Neural cell (in vitro differentiated cells): ENCODE measurements around the gene CIAPIN1. TPM values are rescaled to one million over a fixed set of nuclear protein-coding genes. Genes with fewer than 3 reads are reported as not detected.

ENCODE experiments used
- H2AFZ ChIP-seq: fragments of 200-600, 300-800 bp; sonication (generic), shearing (Covaris generic); 2 replicates; pipeline ENCODE4 v1.6.0; 2014; ENCODE audit warnings: low read depth, mild to moderate bottlenecking, antibody characterized with exemption, low read length, moderate library complexity
- H3F3A ChIP-seq: fragments of 200-600 bp; shearing (Covaris generic); 2 replicates; pipeline ENCODE4 v1.6.1; 2016; ENCODE audit warnings: mild to moderate bottlenecking, moderate library complexity, mixed read lengths, antibody characterized with exemption, low read length; ENCODE audit not compliant: insufficient read depth, poor library complexity, severe bottlenecking
- H3K27ac ChIP-seq: fragments of 200-600, 300-800 bp; sonication (generic), shearing (Covaris generic); 2 replicates; pipeline ENCODE4 v1.5.1; 2014; ENCODE audit warnings: mild to moderate bottlenecking, low read length, moderate library complexity
- H3K27me3 ChIP-seq: fragments of 300-800, 200-600 bp; sonication (generic), shearing (Covaris generic); 2 replicates; pipeline ENCODE4 v1.6.0; 2014; ENCODE audit warnings: mild to moderate bottlenecking, low read depth, low read length, moderate library complexity; ENCODE audit not compliant: insufficient read depth
- H3K36me3 ChIP-seq: fragments of 300-800, 200-600 bp; sonication (generic), shearing (Covaris generic); 2 replicates; pipeline ENCODE4 v1.5.1; 2014; ENCODE audit warnings: mild to moderate bottlenecking, antibody characterized with exemption, low read length, moderate library complexity; ENCODE audit not compliant: insufficient read depth
- H3K4me2 ChIP-seq: fragments of 300-800, 200-600 bp; sonication (generic), shearing (Covaris generic); 2 replicates; pipeline ENCODE4 v1.6.0; 2014; ENCODE audit warnings: mild to moderate bottlenecking, low read length
- H3K4me3 ChIP-seq: fragments of 300-800, 200-600 bp; sonication (generic), shearing (Covaris generic); 2 replicates; pipeline ENCODE4 v1.5.1; 2014; ENCODE audit warnings: mild to moderate bottlenecking, low read length, moderate library complexity
- H3K79me2 ChIP-seq: fragments of 200-600 bp; shearing (Covaris generic); replicated peaks from 2 replicates; pipeline ENCODE4 v1.6.0; 2014; ENCODE audit warnings: mild to moderate bottlenecking, low read length, moderate library complexity; ENCODE audit not compliant: insufficient read depth
- H3K9ac ChIP-seq: fragments of 300-800, 200-600 bp; sonication (generic), shearing (Covaris generic); 2 replicates; pipeline ENCODE4 v1.6.1; 2016; ENCODE audit warnings: mild to moderate bottlenecking, low read length, mixed read lengths
- H3K9me2 ChIP-seq: fragments of 200-600 bp; shearing (Covaris generic); 2 replicates; pipeline ENCODE4 v1.6.1; 2016; ENCODE audit warnings: mild to moderate bottlenecking, low read length, mixed read lengths; ENCODE audit not compliant: insufficient read depth
- H3K9me3 ChIP-seq: fragments of 200-600, 300-800 bp; sonication (generic), shearing (Covaris generic); 2 replicates; pipeline ENCODE4 v1.6.1; 2016; ENCODE audit warnings: mild to moderate bottlenecking, mixed run types, low read length, moderate library complexity, mixed read lengths
- H4K20me1 ChIP-seq: fragments of 200-600 bp; shearing (Covaris generic); 2 replicates; pipeline ENCODE4 v1.6.1; 2016; ENCODE audit warnings: mild to moderate bottlenecking, mixed run types; ENCODE audit not compliant: insufficient read depth
- EP300 ChIP-seq: fragments of 450-650 bp; conservative IDR thresholded peaks from 2 replicates; pipeline ENCODE4 v1.6.1; 2014; ENCODE audit warnings: antibody characterized with exemption, mild to moderate bottlenecking, moderate library complexity; ENCODE audit not compliant: poor library complexity, severe bottlenecking
- EZH2 ChIP-seq: fragments of 200-600, 300-800 bp; shearing (Covaris generic), sonication (generic); IDR thresholded peaks from 2 replicates; pipeline ENCODE4 v1.6.1; 2014; ENCODE audit warnings: antibody characterized with exemption, low read length, borderline replicate concordance, mild to moderate bottlenecking; ENCODE audit not compliant: insufficient read depth, poor library complexity, severe bottlenecking
- MXI1 ChIP-seq: fragments of 450-650 bp; conservative IDR thresholded peaks from 2 replicates; pipeline ENCODE4 v1.6.1; 2014; ENCODE audit warnings: antibody characterized with exemption, mild to moderate bottlenecking; ENCODE audit not compliant: poor library complexity, severe bottlenecking
- POLR2AphosphoS5 ChIP-seq: IDR thresholded peaks from 2 replicates; pipeline ENCODE4 v1.6.1; 2012
- RAD21 ChIP-seq: fragments of 450-650 bp; conservative IDR thresholded peaks from 2 replicates; pipeline ENCODE4 v1.6.1; 2014; ENCODE audit warnings: antibody characterized with exemption, mild to moderate bottlenecking, moderate library complexity
- SMC3 ChIP-seq: fragments of 450-650 bp; conservative IDR thresholded peaks from 2 replicates; pipeline ENCODE4 v1.6.1; 2014; ENCODE audit warnings: antibody characterized with exemption, mild to moderate bottlenecking, moderate library complexity; ENCODE audit not compliant: poor library complexity
- TAF1 ChIP-seq: IDR thresholded peaks from 2 replicates; pipeline ENCODE4 v1.6.1; 2012; ENCODE audit warnings: low read depth
- polyA plus RNA-seq: library from polyadenylated mRNA; depleted of rRNA; stranded (reverse); fragments of >200 nt; gene quantifications from 2 replicates; pipeline ENCODE4 v1.2.3, GENCODE V29; 2014
- TF ChIP-seq, protein P1 (sequence below): IDR thresholded peaks from 2 replicates; pipeline ENCODE4 v1.6.1; 2012; ENCODE audit warnings: borderline replicate concordance
- TF ChIP-seq, protein P2 (sequence below): fragments of 450-650 bp; IDR thresholded peaks from 2 replicates; pipeline ENCODE4 v1.5.1; 2014; ENCODE audit warnings: antibody characterized with exemption, mild to moderate bottlenecking, moderate library complexity; ENCODE audit not compliant: poor library complexity, severe bottlenecking

CIAPIN1 gene
- polyA plus RNA-seq, 1 donor from 2014 or later: 117 TPM

- Histone ChIP-seq H3K9me2 (no peaks in the 10 kb centered on the region), H3K36me3 (no peaks in the 10 kb centered on the region), H3K27ac (no peak overlapping the region), H3K9me3 (no peaks in the 10 kb centered on the region), H3K4me2 (no peak overlapping the region), H3K79me2 (no peaks in the 10 kb centered on the region), H3K9ac (no peak overlapping the region), H2AFZ (no peak overlapping the region), H3F3A (no peaks in the 10 kb centered on the region), H4K20me1 (no peaks in the 10 kb centered on the region), H3K4me3 (no peak overlapping the region), H3K27me3 (no peaks in the 10 kb centered on the region)
- TF ChIP-seq MXI1: no peak
- TF ChIP-seq SMC3: no peak
- TF ChIP-seq POLR2AphosphoS5: no peak
- TF ChIP-seq RAD21: no peak
- no peak for TF ChIP-seq EP300
- TF ChIP-seq, protein P1, sequence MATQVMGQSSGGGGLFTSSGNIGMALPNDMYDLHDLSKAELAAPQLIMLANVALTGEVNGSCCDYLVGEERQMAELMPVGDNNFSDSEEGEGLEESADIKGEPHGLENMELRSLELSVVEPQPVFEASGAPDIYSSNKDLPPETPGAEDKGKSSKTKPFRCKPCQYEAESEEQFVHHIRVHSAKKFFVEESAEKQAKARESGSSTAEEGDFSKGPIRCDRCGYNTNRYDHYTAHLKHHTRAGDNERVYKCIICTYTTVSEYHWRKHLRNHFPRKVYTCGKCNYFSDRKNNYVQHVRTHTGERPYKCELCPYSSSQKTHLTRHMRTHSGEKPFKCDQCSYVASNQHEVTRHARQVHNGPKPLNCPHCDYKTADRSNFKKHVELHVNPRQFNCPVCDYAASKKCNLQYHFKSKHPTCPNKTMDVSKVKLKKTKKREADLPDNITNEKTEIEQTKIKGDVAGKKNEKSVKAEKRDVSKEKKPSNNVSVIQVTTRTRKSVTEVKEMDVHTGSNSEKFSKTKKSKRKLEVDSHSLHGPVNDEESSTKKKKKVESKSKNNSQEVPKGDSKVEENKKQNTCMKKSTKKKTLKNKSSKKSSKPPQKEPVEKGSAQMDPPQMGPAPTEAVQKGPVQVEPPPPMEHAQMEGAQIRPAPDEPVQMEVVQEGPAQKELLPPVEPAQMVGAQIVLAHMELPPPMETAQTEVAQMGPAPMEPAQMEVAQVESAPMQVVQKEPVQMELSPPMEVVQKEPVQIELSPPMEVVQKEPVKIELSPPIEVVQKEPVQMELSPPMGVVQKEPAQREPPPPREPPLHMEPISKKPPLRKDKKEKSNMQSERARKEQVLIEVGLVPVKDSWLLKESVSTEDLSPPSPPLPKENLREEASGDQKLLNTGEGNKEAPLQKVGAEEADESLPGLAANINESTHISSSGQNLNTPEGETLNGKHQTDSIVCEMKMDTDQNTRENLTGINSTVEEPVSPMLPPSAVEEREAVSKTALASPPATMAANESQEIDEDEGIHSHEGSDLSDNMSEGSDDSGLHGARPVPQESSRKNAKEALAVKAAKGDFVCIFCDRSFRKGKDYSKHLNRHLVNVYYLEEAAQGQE: no peak
- no peak for TF ChIP-seq TAF1
- TF ChIP-seq, protein P2, sequence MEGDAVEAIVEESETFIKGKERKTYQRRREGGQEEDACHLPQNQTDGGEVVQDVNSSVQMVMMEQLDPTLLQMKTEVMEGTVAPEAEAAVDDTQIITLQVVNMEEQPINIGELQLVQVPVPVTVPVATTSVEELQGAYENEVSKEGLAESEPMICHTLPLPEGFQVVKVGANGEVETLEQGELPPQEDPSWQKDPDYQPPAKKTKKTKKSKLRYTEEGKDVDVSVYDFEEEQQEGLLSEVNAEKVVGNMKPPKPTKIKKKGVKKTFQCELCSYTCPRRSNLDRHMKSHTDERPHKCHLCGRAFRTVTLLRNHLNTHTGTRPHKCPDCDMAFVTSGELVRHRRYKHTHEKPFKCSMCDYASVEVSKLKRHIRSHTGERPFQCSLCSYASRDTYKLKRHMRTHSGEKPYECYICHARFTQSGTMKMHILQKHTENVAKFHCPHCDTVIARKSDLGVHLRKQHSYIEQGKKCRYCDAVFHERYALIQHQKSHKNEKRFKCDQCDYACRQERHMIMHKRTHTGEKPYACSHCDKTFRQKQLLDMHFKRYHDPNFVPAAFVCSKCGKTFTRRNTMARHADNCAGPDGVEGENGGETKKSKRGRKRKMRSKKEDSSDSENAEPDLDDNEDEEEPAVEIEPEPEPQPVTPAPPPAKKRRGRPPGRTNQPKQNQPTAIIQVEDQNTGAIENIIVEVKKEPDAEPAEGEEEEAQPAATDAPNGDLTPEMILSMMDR: no peak
- TF ChIP-seq EZH2: no peak
Measured at GRCh38 chr16:57396786-57397185, 50.4 kb downstream of the CIAPIN1 start.

GRCh38 chr16:57395026-57395425, 52.2 kb downstream of the CIAPIN1 start:
- Histone ChIP-seq H3K9ac (no peak overlapping the region), H3K9me3 (no peaks in the 10 kb centered on the region), H3F3A (no peaks in the 10 kb centered on the region)

More at GRCh38 chr16:57395026-57395425, 52.2 kb downstream of the CIAPIN1 start:
- Histone ChIP-seq H3K4me2 (no peak overlapping the region), H3K36me3 (no peaks in the 10 kb centered on the region), H3K4me3 (no peak overlapping the region), H3K9me2 (no peaks in the 10 kb centered on the region), H3K27ac (no peak overlapping the region), H2AFZ (no peak overlapping the region), H3K79me2 (no peaks in the 10 kb centered on the region), H4K20me1 (no peaks in the 10 kb centered on the region), H3K27me3 (no peaks in the 10 kb centered on the region)
- TF ChIP-seq EZH2 (no peak), RAD21 (no peak), MXI1 (no peak), POLR2AphosphoS5 (no peak), EP300 (no peak), TAF1 (no peak), SMC3 (no peak)
- TF ChIP-seq, protein P1: no peak
- TF ChIP-seq, protein P2: no peak
